ENCODE data around the gene TRMT2A.

The TRMT2A gene

DNA sequence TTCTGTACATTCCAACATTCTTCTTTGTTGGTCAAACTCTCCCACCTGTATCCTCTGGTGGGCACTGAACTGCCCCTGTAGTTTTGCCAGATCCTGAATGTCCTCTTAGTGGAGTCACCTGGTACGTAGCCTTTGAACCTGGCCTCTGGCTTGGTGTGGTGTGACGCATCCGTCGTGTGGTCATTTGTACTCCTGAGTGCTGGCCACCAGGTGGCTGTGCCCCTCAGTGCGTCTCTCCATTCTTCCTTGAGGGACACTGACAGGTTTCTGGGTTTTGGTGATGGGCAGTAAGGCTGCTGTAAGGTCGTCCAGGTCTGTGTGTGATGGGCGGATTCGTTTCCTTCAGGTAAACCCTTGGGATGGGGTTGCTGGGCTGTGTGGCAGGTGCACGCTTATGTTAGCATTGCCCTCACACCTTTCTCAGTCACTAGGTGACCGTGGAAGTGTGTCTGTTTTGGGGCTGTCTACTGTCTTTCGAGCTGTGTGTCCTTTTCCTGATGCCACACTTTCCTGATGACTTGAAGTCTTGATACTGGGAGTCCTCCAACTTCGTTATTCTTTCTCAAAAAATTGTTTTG, 14.7 kb downstream of the TRMT2A start:
- no peak for DNase-seq (ENCODE audit: low read depth)

DNA sequence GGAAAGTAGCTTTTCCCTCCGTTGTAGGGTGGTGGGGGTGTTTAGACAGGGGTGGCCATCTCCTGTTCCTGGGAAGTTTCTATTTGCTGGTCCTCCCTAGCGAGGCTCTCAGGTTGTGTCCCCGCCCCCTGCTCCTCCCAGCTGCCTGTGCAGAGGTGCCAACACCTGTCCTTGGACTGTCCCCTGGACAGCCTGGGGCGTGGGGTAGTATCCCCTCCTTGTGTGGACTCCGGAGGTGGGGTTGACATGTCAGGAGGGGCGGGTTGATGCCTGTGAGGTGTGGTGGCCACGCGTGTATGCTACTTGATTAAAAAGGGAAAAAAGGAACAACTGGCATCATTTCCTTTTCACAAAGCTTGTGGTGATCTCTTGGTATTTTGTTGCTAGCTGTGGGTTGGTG, 15.4 kb downstream of the TRMT2A start:
- no peak for DNase-seq (ENCODE audit: low read depth)

DNA sequence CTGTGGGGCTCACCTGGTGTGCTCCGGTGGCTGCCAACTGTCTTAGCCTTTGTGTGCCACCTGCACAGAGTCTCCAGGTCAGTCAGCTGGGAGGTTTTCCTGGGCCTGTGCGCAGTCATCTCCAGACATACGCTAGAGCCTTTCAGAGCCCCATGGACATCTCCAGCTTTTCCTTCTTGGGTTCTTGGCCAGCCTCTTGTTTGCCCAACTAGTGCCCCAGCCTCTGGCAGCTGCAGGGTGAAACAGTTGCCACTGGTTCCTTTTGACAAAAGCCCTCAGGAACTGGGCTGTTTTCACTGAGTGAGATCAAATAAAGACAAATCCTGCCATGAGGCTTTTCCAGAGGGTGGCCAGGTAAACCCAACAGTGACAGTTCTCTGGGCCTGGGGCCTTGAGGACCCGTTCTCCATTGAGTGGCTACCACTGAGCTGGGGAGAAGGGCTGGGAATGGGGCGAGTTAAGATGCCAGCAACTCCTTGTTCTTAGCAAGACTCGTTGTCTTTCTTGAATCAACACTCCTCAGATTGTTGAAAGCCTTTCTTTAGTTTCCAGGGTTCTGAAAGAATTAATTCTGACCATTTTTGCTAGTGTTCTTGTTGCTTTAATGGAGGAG, 17.8 kb downstream of the TRMT2A start:
- no peak for DNase-seq (ENCODE audit: low read depth)

DNA sequence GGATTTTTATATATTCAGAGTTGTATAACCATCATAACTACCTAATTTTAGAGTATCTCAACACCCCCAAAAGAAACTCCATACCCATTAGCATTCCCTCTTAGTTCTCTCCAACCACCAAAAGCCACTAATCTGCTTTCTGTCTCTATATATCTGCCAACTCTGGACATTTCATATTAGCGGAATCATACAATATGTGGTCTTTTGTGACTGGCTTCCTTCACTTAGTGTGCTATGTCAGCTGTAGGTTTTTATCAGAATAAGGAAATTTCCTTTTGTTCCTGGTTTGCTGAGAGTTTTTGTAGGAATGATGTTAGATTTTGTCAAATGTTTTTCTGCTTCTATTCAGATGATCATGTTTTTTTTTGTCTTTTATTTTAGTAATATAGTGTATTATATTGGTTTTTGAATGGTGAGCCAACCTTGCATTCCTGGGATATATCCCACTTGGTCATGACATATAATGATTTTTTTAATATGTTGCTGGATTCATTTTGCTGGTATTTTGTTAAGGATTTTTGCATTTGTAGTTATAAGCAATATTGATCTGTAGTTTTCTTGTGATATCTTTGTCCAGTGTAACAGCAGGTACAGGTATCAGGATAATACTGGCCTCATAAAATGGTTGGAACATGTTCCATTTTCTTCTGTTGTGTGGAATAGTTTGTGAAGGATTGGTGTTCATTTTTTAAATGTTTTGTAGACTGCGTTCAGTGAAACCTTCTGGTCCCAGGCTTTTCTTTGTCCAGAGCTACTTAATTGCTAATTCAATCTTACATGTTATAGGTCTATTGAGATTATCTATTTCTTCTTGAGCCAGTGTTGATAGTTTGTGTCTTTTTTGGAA, 20.2 kb downstream of the TRMT2A start:
- no peak for DNase-seq (ENCODE audit: low read depth)

DNA sequence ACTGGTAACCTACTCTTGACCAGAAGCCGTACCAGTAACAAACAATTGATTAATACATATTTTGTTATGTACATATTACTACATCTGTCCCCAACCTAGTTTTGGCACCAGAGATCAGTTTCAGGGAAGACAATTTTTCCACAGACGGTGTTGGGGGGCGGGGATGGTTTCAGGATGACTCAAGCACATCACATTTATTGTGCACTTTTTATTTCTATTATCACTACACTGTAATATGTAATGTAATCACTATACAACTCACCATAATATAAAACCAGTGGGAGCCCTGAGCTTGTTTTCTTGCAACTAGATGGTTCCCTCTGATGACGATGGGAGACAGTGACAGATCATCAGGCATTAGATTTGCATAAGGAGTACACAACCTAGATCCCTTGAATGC, 21.5 kb downstream of the TRMT2A start:
- no peak for DNase-seq (ENCODE audit: low read depth)

DNA sequence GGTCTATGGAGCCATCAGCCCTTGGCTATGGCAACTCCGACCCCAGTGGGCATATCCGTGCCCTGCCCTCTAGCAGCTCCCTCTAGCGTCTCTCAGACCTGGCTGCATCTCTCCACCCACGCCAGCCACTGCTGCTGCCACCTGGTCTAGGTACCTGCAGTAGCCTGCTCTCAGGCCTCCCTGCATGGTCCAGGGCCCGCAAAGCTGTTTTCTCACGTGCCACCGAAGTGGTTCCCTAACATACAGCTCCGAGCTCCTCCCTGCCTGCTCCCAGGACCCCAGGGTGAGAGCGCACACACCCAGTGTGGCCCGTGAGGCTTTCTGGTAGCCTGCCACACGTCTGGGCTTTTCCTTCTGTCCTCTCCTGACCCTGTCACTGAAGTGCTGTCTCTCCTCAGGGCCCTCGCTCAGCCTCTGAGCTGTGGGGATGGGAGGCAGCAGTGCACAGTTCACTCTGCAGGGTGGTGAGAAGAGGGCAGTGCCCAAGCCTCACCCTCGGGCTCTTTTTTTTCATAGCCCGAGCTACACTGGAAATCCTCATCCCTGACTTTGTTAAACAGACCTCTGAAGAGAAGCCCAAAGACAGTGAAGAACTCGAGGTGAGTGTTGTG, 22.7 kb downstream of the TRMT2A start:
- no peak for DNase-seq (ENCODE audit: low read depth)

DNA sequence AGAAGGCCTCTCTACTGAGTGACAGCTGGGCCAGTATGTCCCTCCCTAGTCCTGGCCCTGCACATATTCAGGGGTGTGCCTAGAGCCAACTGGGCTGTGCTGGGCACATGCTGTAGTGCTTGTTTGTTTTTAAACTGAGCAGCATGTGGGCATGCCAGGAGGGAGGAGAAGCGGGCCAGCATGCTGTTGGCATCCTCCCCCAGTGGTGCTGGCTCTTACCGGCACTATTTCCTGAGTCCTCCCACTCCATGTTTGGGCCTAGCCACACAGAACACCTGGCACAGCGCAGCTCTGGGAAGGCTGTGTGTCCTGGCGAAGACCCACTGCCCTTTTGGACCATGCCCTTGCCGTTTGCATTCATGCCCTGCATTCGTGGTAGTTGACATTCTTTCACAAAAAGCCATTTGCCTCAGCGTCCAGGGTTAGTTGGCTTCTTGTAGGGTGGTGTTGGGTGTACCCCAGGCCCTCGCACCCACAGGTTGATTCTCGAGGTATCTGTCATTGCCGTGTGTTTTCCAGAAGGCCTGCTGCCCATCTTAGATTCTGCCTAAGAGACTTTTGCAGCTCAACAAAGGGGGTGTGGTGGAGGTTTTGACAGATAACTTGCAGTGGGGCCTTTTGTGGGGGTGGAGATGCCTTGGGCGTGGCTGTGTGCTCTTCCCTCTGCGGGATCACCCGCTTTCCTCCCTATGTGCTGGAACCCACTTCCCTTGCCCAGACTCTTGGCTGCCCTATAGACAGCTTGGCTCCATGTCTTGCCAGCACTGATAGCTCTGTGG, 23.4 kb downstream of the TRMT2A start:
- no peak for DNase-seq (ENCODE audit: low read depth)

DNA sequence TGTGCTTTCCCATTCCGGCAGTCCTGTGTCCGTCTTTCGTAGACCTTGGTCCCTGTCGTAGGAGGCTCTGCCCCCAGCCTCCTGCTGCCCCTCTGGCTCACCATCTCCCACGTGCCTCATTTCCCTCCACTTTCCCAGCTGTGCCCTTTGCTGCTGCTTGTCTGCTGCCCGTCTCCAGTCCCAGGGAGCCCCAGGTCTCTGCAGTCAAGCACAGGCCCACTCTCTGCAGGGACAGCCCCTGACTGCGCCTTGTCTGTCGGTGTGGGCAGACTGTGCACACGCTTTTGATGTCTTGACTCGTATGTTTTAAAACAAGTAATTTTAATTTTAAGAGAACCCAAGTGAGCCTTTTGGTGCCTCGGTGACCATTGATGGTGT, 24.6 kb downstream of the TRMT2A start:
- DNase-seq (ENCODE audit: low read depth), result no peak

DNA sequence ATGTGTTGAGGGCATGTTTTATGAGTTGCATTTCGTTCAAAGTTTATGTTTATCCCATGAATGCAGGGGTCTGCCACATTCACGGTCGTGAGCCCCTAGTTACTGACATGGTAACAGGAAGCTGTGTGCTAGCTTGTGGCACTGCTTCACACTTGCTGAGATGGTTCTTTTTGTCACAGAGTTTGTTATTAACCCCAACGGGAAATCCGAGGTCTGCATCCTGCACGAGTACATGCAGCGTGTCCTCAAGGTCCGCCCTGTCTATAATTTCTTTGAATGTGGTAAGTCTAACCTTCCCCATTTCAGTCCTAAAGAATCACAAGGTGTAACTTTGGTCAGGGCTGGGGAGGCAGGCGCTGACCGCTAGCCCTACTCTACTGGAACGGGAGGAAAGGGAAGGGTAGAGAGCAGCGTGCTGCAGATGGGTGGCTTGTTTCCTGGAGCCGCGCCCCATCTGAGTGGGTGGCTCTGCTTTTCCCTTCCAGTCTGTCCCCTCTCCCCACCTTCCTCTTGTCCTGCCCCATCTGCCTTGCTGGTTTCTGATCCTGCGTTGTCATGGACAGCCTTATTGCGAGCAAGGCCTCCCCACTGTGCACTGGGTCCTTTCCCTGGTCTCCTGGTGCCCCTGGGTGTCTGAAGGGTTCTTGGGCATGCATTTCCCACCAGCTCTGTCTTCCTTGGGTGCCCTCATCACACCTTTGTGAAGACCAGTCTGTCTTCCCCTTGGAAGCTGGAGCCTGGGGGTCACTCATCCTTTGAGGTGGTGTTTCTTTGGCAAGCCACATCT, 25.1 kb downstream of the TRMT2A start:
- no peak for DNase-seq (ENCODE audit: low read depth)

DNA sequence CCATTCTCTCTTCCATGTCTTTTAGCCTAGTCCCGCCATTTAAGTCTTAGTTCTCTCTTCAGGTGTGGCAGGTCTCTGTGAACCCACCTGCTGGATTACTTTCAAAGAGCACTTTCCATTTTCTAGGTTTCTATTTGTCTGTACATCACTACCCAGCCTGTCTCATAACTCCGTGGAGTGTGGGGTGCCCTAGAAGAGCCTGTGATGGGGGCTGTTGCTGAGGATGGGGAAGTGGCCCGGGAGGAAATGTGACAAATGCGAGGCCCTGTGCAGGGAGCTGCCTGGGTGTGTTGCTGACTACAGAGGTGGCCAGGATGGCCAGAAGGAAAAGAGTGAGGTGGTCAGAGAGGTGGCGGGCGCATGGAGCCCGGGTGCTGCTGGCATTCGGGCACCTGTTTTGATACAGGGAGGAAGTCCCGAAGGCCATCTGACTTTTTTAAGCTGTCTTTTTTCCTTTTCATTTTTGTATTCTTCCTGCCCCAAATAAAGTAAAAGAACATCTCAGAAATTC, 26.2 kb downstream of the TRMT2A start:
- DNase-seq (ENCODE audit: low read depth), result no peak

DNA sequence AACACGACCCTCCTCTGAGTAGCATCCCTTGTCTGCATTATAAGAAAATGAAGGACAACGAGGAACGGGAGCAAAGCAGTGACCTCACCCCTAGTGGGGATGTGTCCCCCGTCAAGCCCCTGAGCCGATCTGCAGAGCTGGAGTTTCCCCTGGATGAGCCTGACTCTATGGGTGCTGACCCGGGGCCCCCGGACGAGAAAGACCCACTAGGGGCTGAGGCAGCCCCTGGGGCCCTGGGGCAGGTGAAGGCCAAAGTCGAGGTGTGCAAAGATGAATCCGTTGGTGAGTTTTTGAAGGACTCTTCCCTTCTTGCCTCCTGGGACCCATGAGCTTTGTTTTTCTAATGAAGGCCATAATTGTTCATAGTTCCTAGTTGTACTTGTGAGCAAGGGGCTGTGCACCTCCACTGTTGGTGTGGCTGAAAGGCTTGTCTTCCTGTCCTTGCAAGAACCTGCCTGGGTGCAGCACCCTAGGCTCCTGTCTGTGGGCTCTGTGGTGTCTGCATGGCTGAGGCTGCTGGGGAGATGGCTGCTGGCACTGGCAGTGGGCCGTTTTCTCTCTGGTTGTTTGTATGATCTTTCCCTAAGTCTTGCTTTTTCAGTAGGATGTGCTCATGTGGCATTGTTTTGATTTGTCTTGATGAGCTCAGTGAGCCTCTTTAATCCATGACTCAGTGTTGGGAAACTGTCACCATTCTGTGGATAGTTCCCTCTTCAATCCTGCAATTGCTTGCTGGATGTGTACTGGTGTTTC, 26.9 kb downstream of the TRMT2A start:
- peak; percentile 47 for DNase-seq (ENCODE audit: low read depth)

DNA sequence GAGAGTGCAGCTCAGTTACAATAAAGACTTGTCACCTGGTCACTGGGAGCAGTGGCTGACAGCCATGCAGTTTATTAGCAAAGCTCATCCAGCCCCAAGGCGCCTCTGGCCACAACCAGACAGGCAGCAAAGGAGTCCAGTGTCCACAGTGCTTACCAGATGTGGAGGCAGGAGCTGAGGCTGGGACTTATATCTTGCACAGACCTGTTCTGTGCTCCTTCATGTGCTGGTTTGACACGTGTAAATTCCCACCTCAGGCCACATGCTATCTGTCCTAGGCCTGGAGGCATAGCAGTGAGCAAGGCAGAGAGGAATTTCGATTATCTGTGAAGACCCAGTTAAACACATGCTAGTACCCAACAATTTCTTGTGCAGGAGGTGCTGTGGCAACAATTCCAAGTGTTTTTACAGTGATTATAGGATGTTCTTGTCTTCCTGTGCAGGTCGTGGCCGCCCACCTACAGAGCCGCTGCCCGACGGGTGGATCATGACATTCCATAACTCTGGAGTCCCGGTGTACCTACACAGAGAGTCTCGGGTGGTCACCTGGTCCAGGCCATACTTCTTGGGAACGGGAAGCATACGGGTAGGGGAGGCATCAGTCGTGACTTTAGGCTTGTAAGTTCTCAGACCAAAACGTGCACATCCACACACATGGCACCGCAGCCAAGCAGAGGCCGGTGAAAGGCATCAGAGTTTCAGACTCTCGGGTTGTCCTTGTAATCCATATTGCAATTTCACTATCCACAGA, 27.6 kb downstream of the TRMT2A start:
- no peak for DNase-seq (ENCODE audit: low read depth)

DNA sequence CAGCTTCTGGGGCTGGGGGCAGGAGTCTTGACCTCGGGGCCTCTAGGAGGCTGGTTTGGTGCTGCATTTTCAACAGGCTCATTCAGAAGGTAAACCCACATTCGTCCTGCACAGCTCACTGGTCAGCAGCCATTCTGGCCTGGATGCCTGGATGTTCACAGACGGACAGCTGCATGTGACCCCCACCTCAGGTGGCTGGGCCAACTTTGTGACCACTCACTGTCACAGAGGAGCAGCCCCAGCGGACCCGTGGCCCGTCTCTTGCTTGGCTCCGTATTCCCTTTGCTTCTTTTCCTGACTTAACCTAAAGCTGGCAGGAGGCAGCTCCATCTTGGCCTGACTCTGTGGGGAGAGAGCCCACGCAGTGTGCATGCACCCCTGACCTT, 28.8 kb downstream of the TRMT2A start:
- no peak for DNase-seq (ENCODE audit: low read depth)

DNA sequence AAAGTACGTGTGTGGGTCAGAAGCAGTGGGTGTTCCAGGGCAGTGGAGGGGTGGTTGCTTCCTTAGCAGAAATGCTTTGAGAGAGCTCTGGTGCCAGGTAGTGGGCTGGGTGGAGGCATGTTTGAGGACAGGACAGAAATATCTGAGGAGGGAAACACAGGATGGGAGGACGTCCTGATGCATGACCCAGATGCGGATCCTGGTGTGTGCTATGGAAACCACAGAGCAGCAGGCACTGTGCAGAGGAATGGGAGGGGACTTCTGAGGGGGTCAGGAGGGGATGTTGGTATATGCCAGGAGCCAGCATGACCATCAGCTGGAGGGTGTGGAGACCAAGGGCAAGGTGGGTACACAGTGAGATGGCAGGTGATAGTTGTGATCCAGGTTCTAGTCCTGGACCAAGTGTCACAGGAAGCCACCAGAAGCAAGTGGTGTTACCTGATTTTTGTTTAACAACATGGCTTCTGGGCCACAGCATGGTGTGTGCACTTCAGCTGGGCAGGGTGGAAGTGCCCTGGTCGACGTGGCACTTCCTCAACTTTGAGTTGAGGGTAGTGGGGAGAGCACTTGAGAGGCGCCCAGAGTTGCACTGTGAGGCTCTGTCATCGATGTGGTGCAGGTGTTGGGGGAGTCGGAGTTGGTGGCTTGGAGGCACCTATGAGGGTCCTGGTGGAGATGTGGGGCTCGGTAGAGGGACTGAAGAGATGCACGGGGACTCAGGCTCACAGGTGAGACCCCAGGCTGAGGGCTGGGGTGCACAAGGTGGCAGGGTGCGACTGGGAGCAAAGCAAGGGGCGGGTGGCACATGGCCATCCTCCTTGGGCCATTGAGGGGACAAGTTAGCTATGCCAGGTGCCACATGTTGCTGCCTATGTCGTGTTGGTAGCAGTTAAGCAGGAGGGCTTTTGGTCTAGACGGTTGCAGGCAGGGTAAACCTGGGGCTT, 29.4 kb downstream of the TRMT2A start:
- no peak for DNase-seq (ENCODE audit: low read depth)

DNA sequence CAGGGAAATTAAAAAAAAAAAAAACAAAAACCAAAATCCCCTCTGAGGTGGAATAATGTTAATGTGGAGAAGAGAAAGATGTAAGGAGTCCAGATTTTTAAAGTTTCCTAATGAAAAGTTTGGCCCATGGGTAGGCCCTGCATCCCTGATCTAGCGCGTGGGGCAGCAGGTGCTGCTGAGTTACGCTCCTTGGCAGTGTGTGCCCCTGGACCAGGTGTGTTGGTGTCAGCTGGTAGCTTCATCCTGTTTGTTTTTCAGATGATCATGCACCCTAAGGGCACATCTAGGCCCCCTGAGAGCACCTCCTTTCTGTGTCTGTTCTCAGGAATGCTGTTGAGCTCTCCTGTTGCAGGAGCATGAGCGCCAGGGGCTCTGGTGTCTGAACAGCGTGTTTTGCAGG, 30.3 kb downstream of the TRMT2A start:
- no peak for DNase-seq (ENCODE audit: low read depth)

DNA sequence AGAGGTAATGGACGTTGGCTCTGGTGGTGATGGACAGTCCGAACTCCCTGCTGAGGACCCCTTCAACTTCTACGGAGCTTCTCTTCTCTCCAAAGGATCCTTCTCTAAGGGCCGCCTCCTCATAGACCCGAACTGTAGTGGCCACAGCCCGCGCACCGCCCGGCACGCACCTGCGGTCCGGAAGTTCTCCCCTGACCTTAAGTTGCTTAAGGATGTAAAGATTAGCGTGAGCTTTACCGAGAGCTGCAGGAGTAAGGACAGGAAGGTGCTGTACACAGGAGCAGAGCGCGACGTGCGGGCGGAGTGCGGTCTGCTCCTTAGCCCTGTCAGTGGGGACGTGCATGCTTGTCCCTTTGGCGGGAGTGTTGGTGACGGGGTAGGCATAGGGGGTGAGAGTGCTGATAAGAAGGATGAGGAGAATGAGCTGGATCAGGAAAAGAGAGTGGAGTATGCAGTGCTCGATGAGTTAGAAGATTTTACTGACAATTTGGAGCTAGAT, 30.9 kb downstream of the TRMT2A start:
- no peak for DNase-seq (ENCODE audit: low read depth)

DNA sequence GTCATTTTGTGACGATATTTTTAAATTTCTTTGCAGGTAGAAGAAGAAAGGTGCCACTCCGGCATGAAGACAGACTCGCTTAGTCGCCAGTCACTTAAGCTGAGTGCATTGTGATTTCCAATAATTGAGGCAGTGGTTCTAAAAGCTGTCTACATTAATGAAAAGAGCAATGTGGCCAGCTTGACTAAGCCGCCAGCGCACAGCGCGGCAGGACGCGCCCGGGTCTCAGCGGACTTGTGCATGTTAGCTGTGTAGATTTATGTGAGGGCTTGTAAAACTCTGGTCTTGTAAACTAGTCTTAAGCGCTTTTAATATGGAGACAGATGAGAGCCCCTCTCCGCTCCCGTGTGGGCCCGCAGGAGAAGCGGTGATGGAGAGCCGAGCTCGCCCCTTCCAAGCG, 31.4 kb downstream of the TRMT2A start:
- DNase-seq (ENCODE audit: low read depth), result no peak

Measured in stromal cell of bone marrow (primary cell).